ENCODE results near the gene XRCC6. TPM values are rescaled to one million over a fixed set of nuclear protein-coding genes. Genes with fewer than 3 reads are reported as not detected.

XRCC6 gene
- total and polyA plus RNA-seq, 2 of the 13 experiments (the other 11 are each of a cell fraction or from before 2014, with no cell fraction given), result 124 to 625 TPM

- TF ChIP-seq ZFP36L2 (CRISPR knock-in tag; IDR thresholded peaks at IDR 0.05) (no peak), CERS6 (CRISPR knock-in tag; IDR thresholded peaks at IDR 0.05) (no peak), ZNF616 (CRISPR knock-in tag; IDR thresholded peaks at IDR 0.05; ENCODE audit: low read depth) (no peak), TOPORS (CRISPR knock-in tag; IDR thresholded peaks at IDR 0.05) (no peak), ATF6 (CRISPR knock-in tag; conservative IDR thresholded peaks at IDR 0.05) (no peak), SMAD3 (CRISPR knock-in tag; IDR thresholded peaks at IDR 0.05) (no peak), ETV6 (CRISPR knock-in tag; conservative IDR thresholded peaks at IDR 0.05) (peak; percentile 39; the same call in 1 of the 2 replicates), ZNF512 (CRISPR knock-in tag; IDR thresholded peaks at IDR 0.05) (no peak), ZNF224 (CRISPR knock-in tag; IDR thresholded peaks at IDR 0.05) (0 out of 2 replicates have a peak, but pooled peaks have one; percentile 14), RARA (CRISPR knock-in tag; IDR thresholded peaks at IDR 0.05) (peak; percentile 23; the same call in 1 of the 2 replicates), ZNF576 (CRISPR knock-in tag; IDR thresholded peaks at IDR 0.05) (peak; percentile 45; the same call in 1 of the 2 replicates), ZNF382 (CRISPR knock-in tag; IDR thresholded peaks at IDR 0.05; ENCODE audit: borderline replicate concordance) (no peak), ZNF83 (CRISPR knock-in tag; IDR thresholded peaks at IDR 0.05; ENCODE audit: borderline replicate concordance) (0 out of 2 replicates have a peak, but pooled peaks have one; percentile 48), ZNF850 (CRISPR knock-in tag; conservative IDR thresholded peaks at IDR 0.05) (no peak), DNMT3B (CRISPR knock-in tag; conservative IDR thresholded peaks at IDR 0.05) (no peak; the same call in 1 of the 2 replicates), PATZ1 (CRISPR knock-in tag; IDR thresholded peaks at IDR 0.05) (peak; percentile 94), ZBTB10 (CRISPR knock-in tag; IDR thresholded peaks at IDR 0.05; ENCODE audit: borderline replicate concordance) (no peak), FOXA1 (IDR thresholded peaks at IDR 0.05) (no peak), FOXA1 (CRISPR knock-in tag; IDR thresholded peaks at IDR 0.05) (no peak)
Measured at GRCh38 chr22:41620589-41621098, 451 bp upstream of the XRCC6 start, which contains the start of gene DESI1 (continued).
